Lower leg skin (tissue), 3 donors: Measurements from ENCODE around the gene PANK1.

Experiments used
- POLR2A ChIP-seq, 2 donors: fragments of 450-650 bp; IDR thresholded peaks; one replicate each; pipeline ENCODE4 v1.6.1; 2016 to 2017; ENCODE audit warnings: antibody characterized with exemption in 2 of 2, mild to moderate bottlenecking in 1 of 2, moderate library complexity in 1 of 2
- TF ChIP-seq, protein P1 (sequence below), 3 donors: fragments of 450-650 bp; IDR thresholded peaks; one replicate each; pipeline ENCODE4 v1.5.1; 2016; ENCODE audit warnings: antibody characterized with exemption in 3 of 3, mild to moderate bottlenecking in 3 of 3, moderate library complexity in 2 of 3

DNA sequence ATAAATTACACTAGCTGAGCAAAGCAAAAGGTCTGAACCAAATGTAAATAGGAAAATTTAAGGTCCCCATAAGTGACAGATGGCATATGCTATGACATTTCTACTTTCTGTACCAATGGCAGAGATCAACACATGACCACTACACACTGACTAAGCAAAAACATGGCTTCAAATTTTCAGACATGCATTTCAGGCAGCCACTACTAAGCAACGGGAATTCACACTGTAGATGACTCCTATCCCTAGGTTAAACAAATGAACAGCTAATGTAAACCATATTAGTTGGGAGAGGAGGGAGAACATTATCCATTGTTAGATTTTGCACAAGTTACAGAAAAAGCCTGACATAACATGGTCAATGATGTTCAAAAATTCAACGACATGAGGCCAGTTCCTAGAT is 45.0 kb upstream of the PANK1 start:
- TF ChIP-seq, protein P1, sequence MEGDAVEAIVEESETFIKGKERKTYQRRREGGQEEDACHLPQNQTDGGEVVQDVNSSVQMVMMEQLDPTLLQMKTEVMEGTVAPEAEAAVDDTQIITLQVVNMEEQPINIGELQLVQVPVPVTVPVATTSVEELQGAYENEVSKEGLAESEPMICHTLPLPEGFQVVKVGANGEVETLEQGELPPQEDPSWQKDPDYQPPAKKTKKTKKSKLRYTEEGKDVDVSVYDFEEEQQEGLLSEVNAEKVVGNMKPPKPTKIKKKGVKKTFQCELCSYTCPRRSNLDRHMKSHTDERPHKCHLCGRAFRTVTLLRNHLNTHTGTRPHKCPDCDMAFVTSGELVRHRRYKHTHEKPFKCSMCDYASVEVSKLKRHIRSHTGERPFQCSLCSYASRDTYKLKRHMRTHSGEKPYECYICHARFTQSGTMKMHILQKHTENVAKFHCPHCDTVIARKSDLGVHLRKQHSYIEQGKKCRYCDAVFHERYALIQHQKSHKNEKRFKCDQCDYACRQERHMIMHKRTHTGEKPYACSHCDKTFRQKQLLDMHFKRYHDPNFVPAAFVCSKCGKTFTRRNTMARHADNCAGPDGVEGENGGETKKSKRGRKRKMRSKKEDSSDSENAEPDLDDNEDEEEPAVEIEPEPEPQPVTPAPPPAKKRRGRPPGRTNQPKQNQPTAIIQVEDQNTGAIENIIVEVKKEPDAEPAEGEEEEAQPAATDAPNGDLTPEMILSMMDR (IDR thresholded peaks at IDR 0.05): no peak
- no peak for TF ChIP-seq POLR2A (IDR thresholded peaks at IDR 0.05)
